Erythroblast (primary cell): ENCODE measurements around the gene ERCC6L.
A peak's percentile ranks its signal among the peaks of the same experiment; 100 is the strongest.

ENCODE experiments used
- DNase-seq, 2 experiments: peaks; one replicate each; lab custom pipeline; 2025; lab: John Stamatoyannopoulos, UW
- GATA1 ChIP-seq: IDR thresholded peaks from 2 replicates; pipeline ENCODE4 v1.6.1; 2011; ENCODE audit warnings: low read depth, mild to moderate bottlenecking, control low read depth, low read length, moderate library complexity
- POLR2A ChIP-seq: IDR thresholded peaks from 2 replicates; pipeline ENCODE4 v1.6.1; 2011; ENCODE audit warnings: mild to moderate bottlenecking, low read length

ERCC6L gene

GRCh38 chrX:72268597-72269365 is 30.0 kb upstream of the ERCC6L start:
- TF ChIP-seq POLR2A (no peak), GATA1 (no peak)
- DNase-seq: no peak

GRCh38 chrX:72265263-72265662 is 26.4 kb upstream of the ERCC6L start:
- no peak for TF ChIP-seq GATA1
- no peak for DNase-seq

- peak in 1 of 2 experiments; percentile 48 for DNase-seq
- no peak for TF ChIP-seq GATA1
- no peak for TF ChIP-seq POLR2A
Measured at GRCh38 chrX:72262077-72262476, 23.2 kb upstream of the ERCC6L start.

GRCh38 chrX:72260448-72260847 is 21.6 kb upstream of the ERCC6L start:
- no peak for DNase-seq
- TF ChIP-seq GATA1 (no peak), POLR2A (no peak)

- TF ChIP-seq POLR2A (no peak), GATA1 (no peak)
- DNase-seq: no peak
Measured at GRCh38 chrX:72258174-72258573, 19.3 kb upstream of the ERCC6L start.

GRCh38 chrX:72255864-72256263 is 17.0 kb upstream of the ERCC6L start:
- no peak for DNase-seq
- no peak for TF ChIP-seq POLR2A
- TF ChIP-seq GATA1: no peak

- no peak for DNase-seq
- TF ChIP-seq POLR2A (no peak), GATA1 (no peak)
Measured at GRCh38 chrX:72255445-72255844, 16.6 kb upstream of the ERCC6L start.

- no peak for TF ChIP-seq POLR2A
- no peak for TF ChIP-seq GATA1
- no peak for DNase-seq
Measured at GRCh38 chrX:72254816-72255215, 16.0 kb upstream of the ERCC6L start.

- TF ChIP-seq POLR2A (no peak), GATA1 (no peak)
- no peak for DNase-seq
Measured at GRCh38 chrX:72253686-72254085, 14.9 kb upstream of the ERCC6L start.

- TF ChIP-seq GATA1 (no peak), POLR2A (no peak)
- DNase-seq: no peak
Measured at GRCh38 chrX:72247206-72247942, 8.5 kb upstream of the ERCC6L start.

- TF ChIP-seq POLR2A (no peak), GATA1 (no peak)
- peak; percentile 35 to 58 for DNase-seq
Measured at GRCh38 chrX:72245461-72246089, 6.7 kb upstream of the ERCC6L start.

GRCh38 chrX:72243472-72243871 is 4.6 kb upstream of the ERCC6L start:
- no peak for TF ChIP-seq POLR2A
- TF ChIP-seq GATA1: no peak
- DNase-seq: peak in 1 of 2 experiments; percentile 1

GRCh38 chrX:72240976-72241375 is 2.1 kb upstream of the ERCC6L start:
- DNase-seq: no peak
- TF ChIP-seq POLR2A: no peak
- TF ChIP-seq GATA1: no peak

GRCh38 chrX:72238183-72238582 is 644 bp downstream of the ERCC6L start:
- DNase-seq: no peak
- TF ChIP-seq POLR2A: no peak
- TF ChIP-seq GATA1: no peak

GRCh38 chrX:72236841-72237240 is 2.0 kb downstream of the ERCC6L start:
- no peak for DNase-seq
- TF ChIP-seq POLR2A (no peak), GATA1 (no peak)
